ENCODE measurements around the gene KCND3. TPM values are rescaled to one million over a fixed set of nuclear protein-coding genes. Genes with fewer than 3 reads are reported as not detected.

KCND3 gene
- total RNA-seq, 1 donor from 2014 or later: 0.43 TPM

DNA sequence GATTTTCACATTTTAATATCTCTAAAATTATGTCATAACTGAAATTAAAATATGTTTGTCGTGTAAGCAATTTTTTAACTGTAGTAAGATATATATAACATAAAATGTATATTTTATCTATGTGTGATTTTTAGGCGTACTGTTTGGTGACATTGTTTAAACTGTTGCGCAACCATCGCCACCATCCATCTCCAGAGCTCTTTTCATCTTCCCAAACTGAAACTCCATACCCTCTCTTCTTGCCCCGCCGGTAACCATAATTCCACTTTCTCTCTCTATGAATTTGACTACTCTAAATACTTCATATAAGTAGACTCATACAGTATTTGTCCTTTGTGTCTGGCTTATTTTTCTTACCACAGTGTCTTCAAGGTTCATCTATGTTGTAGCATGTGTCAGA lies 167.3 kb downstream of the KCND3 start:
- H3K4me1 ChIP-seq (ENCODE audit: insufficient read depth, low read length): no peaks in the 10 kb centered on the region
- TF ChIP-seq EZH2 (IDR thresholded peaks at IDR 0.05; ENCODE audit: insufficient read depth, low read length): no peak
- TF ChIP-seq, protein P1, sequence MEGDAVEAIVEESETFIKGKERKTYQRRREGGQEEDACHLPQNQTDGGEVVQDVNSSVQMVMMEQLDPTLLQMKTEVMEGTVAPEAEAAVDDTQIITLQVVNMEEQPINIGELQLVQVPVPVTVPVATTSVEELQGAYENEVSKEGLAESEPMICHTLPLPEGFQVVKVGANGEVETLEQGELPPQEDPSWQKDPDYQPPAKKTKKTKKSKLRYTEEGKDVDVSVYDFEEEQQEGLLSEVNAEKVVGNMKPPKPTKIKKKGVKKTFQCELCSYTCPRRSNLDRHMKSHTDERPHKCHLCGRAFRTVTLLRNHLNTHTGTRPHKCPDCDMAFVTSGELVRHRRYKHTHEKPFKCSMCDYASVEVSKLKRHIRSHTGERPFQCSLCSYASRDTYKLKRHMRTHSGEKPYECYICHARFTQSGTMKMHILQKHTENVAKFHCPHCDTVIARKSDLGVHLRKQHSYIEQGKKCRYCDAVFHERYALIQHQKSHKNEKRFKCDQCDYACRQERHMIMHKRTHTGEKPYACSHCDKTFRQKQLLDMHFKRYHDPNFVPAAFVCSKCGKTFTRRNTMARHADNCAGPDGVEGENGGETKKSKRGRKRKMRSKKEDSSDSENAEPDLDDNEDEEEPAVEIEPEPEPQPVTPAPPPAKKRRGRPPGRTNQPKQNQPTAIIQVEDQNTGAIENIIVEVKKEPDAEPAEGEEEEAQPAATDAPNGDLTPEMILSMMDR (IDR thresholded peaks at IDR 0.05; ENCODE audit: insufficient read depth, low read depth, low read length): no peak

DNA sequence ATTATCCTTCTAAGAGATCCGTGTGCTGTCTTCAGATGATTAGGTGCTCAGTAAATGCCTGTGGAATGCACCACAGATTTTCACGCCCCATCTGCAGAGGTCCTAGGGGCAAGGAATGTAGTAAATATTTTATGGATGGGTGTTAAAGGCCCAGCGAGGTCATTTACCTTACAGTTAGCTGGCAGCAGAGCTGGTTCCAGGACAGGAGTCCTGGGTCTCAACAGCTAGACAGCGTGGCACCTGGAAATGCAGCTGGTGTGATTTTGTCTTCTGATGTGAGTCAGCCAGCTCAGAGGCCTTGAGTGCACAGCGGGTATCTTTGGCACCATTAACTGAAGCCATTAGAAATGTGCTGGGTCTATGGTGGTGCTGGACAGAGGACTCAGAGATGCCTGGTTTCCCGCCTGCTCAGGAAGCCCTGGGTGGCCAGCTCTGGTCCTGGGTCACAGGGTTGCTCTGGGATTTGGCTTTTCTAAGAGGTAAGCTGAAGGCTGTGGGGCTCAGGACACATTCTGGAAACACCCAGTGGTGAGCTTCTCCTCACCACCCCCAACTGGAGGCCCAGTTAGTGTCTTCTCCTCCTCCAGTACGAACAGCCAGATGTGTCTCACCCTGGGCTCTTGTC lies 168.2 kb downstream of the KCND3 start:
- no peaks in the 10 kb centered on the region for H3K36me3 ChIP-seq (ENCODE audit: insufficient read depth, low read length)
- H4K20me1 ChIP-seq (ENCODE audit: insufficient read depth, low read length): no peaks in the 10 kb centered on the region
- no peaks in the 10 kb centered on the region for H3K79me2 ChIP-seq (ENCODE audit: insufficient read depth, low read length)
- H3K4me3 Mint-ChIP-seq (ENCODE audit: unreplicated experiment): no peak overlapping the region
- TF ChIP-seq, protein P1 (IDR thresholded peaks at IDR 0.05; ENCODE audit: insufficient read depth, low read depth, low read length): no peak
- TF ChIP-seq EZH2 (IDR thresholded peaks at IDR 0.05; ENCODE audit: insufficient read depth, low read length): no peak
- no peak overlapping the region for H3K4me2 ChIP-seq (ENCODE audit: low read length)
- no peaks in the 10 kb centered on the region for H3K4me1 ChIP-seq (ENCODE audit: insufficient read depth, low read length)
- peaks cover 6% of the 10 kb centered on the region for H3K9me3 Mint-ChIP-seq (ENCODE audit: unreplicated experiment)
- H2AFZ ChIP-seq (ENCODE audit: low read depth, low read length): no peak overlapping the region
- no peaks in the 10 kb centered on the region for H3K9me3 ChIP-seq (ENCODE audit: insufficient read depth, low read depth, low read length)
- H3K27me3 ChIP-seq (ENCODE audit: insufficient read depth, low read length): no peaks in the 10 kb centered on the region
- no peak overlapping the region for H3K27ac ChIP-seq (ENCODE audit: low read depth, low read length)
- DNase-seq (ENCODE audit: low read depth) (no peak), FAIRE-seq (no peak)
- H3K36me3 Mint-ChIP-seq (ENCODE audit: low read depth, unreplicated experiment): no peaks in the 10 kb centered on the region
- no peak overlapping the region for H3K27ac Mint-ChIP-seq (ENCODE audit: unreplicated experiment)
- H3K4me1 Mint-ChIP-seq (ENCODE audit: low read depth, unreplicated experiment): no peaks in the 10 kb centered on the region
- H3K4me3 ChIP-seq (ENCODE audit: insufficient read depth, low read depth, low read length): no peak overlapping the region
- no peak overlapping the region for H3K9ac ChIP-seq (ENCODE audit: low read length)
- H3K27me3 Mint-ChIP-seq (ENCODE audit: low read depth, unreplicated experiment): peaks cover 31% of the 10 kb centered on the region

More for the DNA sequence above, 167.3 kb downstream of the KCND3 start:
- Mint-ChIP-seq H3K27me3 (ENCODE audit: low read depth, unreplicated experiment) (peaks cover 31% of the 10 kb centered on the region), H3K4me3 (ENCODE audit: unreplicated experiment) (no peak overlapping the region), H3K4me1 (ENCODE audit: low read depth, unreplicated experiment) (no peaks in the 10 kb centered on the region), H3K9me3 (ENCODE audit: unreplicated experiment) (peaks cover 6% of the 10 kb centered on the region), H3K27ac (ENCODE audit: unreplicated experiment) (no peak overlapping the region), H3K36me3 (ENCODE audit: low read depth, unreplicated experiment) (no peaks in the 10 kb centered on the region)
- H3K79me2 ChIP-seq (ENCODE audit: insufficient read depth, low read length): no peaks in the 10 kb centered on the region
- H3K27me3 ChIP-seq (ENCODE audit: insufficient read depth, low read length): no peaks in the 10 kb centered on the region
- H3K4me3 ChIP-seq (ENCODE audit: insufficient read depth, low read depth, low read length): no peak overlapping the region
- FAIRE-seq (no peak), DNase-seq (ENCODE audit: low read depth) (no peak)
- no peaks in the 10 kb centered on the region for H3K36me3 ChIP-seq (ENCODE audit: insufficient read depth, low read length)
- H3K9ac ChIP-seq (ENCODE audit: low read length): no peak overlapping the region
- H4K20me1 ChIP-seq (ENCODE audit: insufficient read depth, low read length): no peaks in the 10 kb centered on the region
- H3K27ac ChIP-seq (ENCODE audit: low read depth, low read length): no peak overlapping the region
- H3K4me2 ChIP-seq (ENCODE audit: low read length): no peak overlapping the region
- no peak overlapping the region for H2AFZ ChIP-seq (ENCODE audit: low read depth, low read length)
- no peaks in the 10 kb centered on the region for H3K9me3 ChIP-seq (ENCODE audit: insufficient read depth, low read depth, low read length)

DNA sequence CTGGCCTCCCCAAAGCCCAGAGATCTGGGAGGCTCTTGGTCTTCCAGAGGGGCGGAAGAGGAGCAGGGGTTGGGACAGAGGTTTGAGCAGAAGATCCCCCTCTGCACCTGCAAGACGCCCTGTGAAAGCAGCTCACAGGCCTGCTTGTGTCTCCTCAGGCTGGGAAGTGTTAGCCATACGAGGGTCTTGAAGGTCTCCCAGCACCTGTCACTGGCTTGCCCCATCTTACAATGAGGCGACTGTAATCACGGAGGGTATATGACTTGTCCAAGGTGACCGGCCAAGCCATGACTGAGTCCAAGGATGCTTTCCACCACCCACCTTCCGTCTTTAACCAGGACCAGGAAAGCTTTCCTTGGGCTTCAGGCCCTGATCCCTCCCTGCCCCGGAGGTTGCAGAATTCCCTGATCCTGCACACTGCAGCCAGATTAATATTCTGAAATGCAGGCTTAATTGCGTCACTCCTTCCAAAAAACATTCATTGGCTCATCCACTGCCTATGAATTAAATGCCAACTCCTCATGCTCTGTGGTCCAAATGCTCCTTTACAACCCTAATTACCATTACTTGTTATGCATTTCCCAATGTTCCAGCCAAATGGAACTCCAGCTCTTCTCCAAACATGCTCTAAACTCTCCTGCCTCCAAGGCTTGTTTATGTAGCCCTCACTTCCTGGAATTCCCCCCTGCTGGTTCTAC lies 169.8 kb downstream of the KCND3 start:
- H3K27me3 Mint-ChIP-seq (ENCODE audit: low read depth, unreplicated experiment): peaks cover 28% of the 10 kb centered on the region
- Histone ChIP-seq H3K4me3 (ENCODE audit: insufficient read depth, low read depth, low read length) (no peak overlapping the region), H3K4me1 (ENCODE audit: insufficient read depth, low read length) (no peaks in the 10 kb centered on the region), H3K36me3 (ENCODE audit: insufficient read depth, low read length) (no peaks in the 10 kb centered on the region), H3K27ac (ENCODE audit: low read depth, low read length) (no peak overlapping the region), H3K9me3 (ENCODE audit: insufficient read depth, low read depth, low read length) (no peaks in the 10 kb centered on the region), H3K4me2 (ENCODE audit: low read length) (no peak overlapping the region), H3K27me3 (ENCODE audit: insufficient read depth, low read length) (no peaks in the 10 kb centered on the region), H4K20me1 (ENCODE audit: insufficient read depth, low read length) (no peaks in the 10 kb centered on the region), H3K9ac (ENCODE audit: low read length) (no peak overlapping the region), H2AFZ (ENCODE audit: low read depth, low read length) (no peak overlapping the region), H3K79me2 (ENCODE audit: insufficient read depth, low read length) (no peaks in the 10 kb centered on the region)
- H3K4me3 Mint-ChIP-seq (ENCODE audit: unreplicated experiment): no peak overlapping the region
- FAIRE-seq (no peak), DNase-seq (ENCODE audit: low read depth) (no peak)
- H3K4me1 Mint-ChIP-seq (ENCODE audit: low read depth, unreplicated experiment): no peaks in the 10 kb centered on the region
- no peak overlapping the region for H3K27ac Mint-ChIP-seq (ENCODE audit: unreplicated experiment)
- H3K9me3 Mint-ChIP-seq (ENCODE audit: unreplicated experiment): peaks cover 7% of the 10 kb centered on the region
- no peaks in the 10 kb centered on the region for H3K36me3 Mint-ChIP-seq (ENCODE audit: low read depth, unreplicated experiment)
- TF ChIP-seq, protein P1 (IDR thresholded peaks at IDR 0.05; ENCODE audit: insufficient read depth, low read depth, low read length): no peak
- no peak for TF ChIP-seq EZH2 (IDR thresholded peaks at IDR 0.05; ENCODE audit: insufficient read depth, low read length)

Data from astrocyte (in vitro differentiated cells and primary cell).